Measurements from ENCODE around the gene TBC1D8.

DNA sequence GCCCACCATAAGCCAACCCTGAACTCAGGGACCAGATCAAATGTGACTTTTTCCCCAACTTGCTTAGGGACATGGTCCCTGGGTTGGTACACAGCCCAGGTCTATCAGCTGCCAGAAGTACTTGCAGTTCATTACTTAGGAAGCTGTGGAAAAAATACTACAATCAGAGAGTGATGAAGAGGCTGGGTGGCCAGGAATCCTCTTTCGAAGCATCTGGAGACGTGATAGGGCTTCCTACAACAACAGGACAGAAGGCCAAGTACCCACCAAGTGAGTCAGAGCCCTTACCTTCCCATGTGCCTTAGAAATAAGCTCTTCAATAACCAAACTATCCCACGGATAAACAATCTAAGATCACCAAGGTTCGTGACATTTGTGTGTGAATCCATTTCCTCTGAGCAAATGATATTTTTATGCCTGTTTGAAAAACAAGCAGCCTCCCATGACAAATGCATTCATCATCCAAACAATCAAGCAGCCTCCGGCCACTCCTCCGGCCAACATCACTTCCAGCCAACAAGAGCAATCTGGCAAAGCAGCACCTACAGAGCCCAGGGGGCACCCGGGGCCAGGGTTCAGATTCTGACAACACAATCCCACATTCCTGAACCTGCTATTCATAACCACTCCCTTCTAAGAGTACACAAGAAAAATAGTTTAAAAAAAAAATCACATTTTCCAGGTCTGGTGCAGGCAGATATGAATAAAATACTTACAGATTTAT, 26.4 kb downstream of the TBC1D8 start:
- TF ChIP-seq ZNF253 (CRISPR knock-in tag; IDR thresholded peaks at IDR 0.05; ENCODE audit: borderline replicate concordance) (no peak), TCF7L2 (IDR thresholded peaks at IDR 0.05; ENCODE audit: low read depth, low read length) (no peak)
- TF ChIP-seq, protein P1, sequence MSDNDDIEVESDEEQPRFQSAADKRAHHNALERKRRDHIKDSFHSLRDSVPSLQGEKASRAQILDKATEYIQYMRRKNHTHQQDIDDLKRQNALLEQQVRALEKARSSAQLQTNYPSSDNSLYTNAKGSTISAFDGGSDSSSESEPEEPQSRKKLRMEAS (IDR thresholded peaks at IDR 0.05): no peak
- TF ChIP-seq, protein P2, sequence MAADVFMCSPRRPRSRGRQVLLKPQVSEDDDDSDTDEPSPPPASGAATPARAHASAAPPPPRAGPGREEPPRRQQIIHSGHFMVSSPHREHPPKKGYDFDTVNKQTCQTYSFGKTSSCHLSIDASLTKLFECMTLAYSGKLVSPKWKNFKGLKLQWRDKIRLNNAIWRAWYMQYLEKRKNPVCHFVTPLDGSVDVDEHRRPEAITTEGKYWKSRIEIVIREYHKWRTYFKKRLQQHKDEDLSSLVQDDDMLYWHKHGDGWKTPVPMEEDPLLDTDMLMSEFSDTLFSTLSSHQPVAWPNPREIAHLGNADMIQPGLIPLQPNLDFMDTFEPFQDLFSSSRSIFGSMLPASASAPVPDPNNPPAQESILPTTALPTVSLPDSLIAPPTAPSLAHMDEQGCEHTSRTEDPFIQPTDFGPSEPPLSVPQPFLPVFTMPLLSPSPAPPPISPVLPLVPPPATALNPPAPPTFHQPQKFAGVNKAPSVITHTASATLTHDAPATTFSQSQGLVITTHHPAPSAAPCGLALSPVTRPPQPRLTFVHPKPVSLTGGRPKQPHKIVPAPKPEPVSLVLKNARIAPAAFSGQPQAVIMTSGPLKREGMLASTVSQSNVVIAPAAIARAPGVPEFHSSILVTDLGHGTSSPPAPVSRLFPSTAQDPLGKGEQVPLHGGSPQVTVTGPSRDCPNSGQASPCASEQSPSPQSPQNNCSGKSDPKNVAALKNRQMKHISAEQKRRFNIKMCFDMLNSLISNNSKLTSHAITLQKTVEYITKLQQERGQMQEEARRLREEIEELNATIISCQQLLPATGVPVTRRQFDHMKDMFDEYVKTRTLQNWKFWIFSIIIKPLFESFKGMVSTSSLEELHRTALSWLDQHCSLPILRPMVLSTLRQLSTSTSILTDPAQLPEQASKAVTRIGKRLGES (CRISPR knock-in tag; IDR thresholded peaks at IDR 0.05; ENCODE audit: borderline replicate concordance): no peak

All from HepG2 (cell line).